Suprapubic skin (tissue), 4 donors: ENCODE data around the gene LRRC75B. TPM values are rescaled to one million over a fixed set of nuclear protein-coding genes. Genes with fewer than 3 reads are reported as not detected.

Experiments used
- DNase-seq, 2 donors: peaks; one replicate each; pipeline ENCODE4 v3.0.0-alpha.2; 2019; ENCODE audit warnings: low spot score in 2 of 2
- H3K27ac ChIP-seq: fragments of 200-600 bp; sonication (generic); one replicate; pipeline ENCODE4 v1.5.1; 2019
- H3K27me3 ChIP-seq: fragments of 200-600 bp; sonication (generic); one replicate; pipeline ENCODE4 v1.5.1; 2019
- H3K36me3 ChIP-seq: fragments of 200-600 bp; sonication (generic); one replicate; pipeline ENCODE4 v1.5.1; 2019
- H3K4me1 ChIP-seq: fragments of 200-600 bp; sonication (generic); one replicate; pipeline ENCODE4 v1.5.1; 2019
- H3K4me3 ChIP-seq: fragments of 200-600 bp; sonication (generic); one replicate; pipeline ENCODE4 v1.5.1; 2019; ENCODE audit warnings: mild to moderate bottlenecking
- H3K9me3 ChIP-seq: fragments of 200-600 bp; sonication (generic); one replicate; pipeline ENCODE4 v1.5.1; 2019
- EP300 ChIP-seq: sonication (generic); formaldehyde crosslinking; IDR thresholded peaks from one replicate; pipeline ENCODE4 v1.6.1; 2017; ENCODE audit warnings: antibody characterized with exemption
- POLR2A ChIP-seq, 2 donors: fragments of 450-650 bp; IDR thresholded peaks; one replicate each; pipeline ENCODE4 v1.6.1; 2017; ENCODE audit warnings: antibody characterized with exemption in 2 of 2, mild to moderate bottlenecking in 2 of 2, moderate library complexity in 2 of 2
- POLR2AphosphoS5 ChIP-seq, 3 donors: sonication (generic); formaldehyde crosslinking; IDR thresholded peaks; one replicate each; pipeline ENCODE4 v1.6.1; 2017; ENCODE audit warnings: antibody characterized with exemption in 3 of 3
- WGBS: methylation state at CpG from one replicate; pipeline ENCODE4 v1.1.5; 2018; 5-methylcytosine and 5-hydroxymethylcytosine counted together
- total RNA-seq, 4 donors: library from RNA; depleted of rRNA; stranded (reverse); fragments of >200 nt; gene quantifications; one replicate each; pipeline ENCODE4 v1.1.0, GENCODE V29; 2016
- TF ChIP-seq, protein P1 (sequence below), 2 donors: fragments of 200-600 bp in 1 of 2; fragments of 450-650 bp in 1 of 2; sonication (generic) in 1 of 2; IDR thresholded peaks; one replicate each; pipeline ENCODE4 v1.5.1; 2016 to 2019; ENCODE audit warnings: antibody characterized with exemption in 2 of 2, mild to moderate bottlenecking in 1 of 2, moderate library complexity in 1 of 2

Gene LRRC75B
- total RNA-seq, 4 donors from 2014 or later, result 10.9 to 24.4 (median 14.0) TPM

- H3K9me3 ChIP-seq, result no peaks in the 10 kb centered on the region
- DNase-seq, result no peak
- 73% methylated on average over 4 of the region's 6 CpGs for WGBS
- H3K4me3 ChIP-seq, result no peak overlapping the region
- no peaks in the 10 kb centered on the region for H3K27me3 ChIP-seq
- H3K36me3 ChIP-seq, result peaks cover 67% of the 10 kb centered on the region
- H3K27ac ChIP-seq, result no peak overlapping the region
- peaks cover 23% of the 10 kb centered on the region for H3K4me1 ChIP-seq
- TF ChIP-seq, protein P1, sequence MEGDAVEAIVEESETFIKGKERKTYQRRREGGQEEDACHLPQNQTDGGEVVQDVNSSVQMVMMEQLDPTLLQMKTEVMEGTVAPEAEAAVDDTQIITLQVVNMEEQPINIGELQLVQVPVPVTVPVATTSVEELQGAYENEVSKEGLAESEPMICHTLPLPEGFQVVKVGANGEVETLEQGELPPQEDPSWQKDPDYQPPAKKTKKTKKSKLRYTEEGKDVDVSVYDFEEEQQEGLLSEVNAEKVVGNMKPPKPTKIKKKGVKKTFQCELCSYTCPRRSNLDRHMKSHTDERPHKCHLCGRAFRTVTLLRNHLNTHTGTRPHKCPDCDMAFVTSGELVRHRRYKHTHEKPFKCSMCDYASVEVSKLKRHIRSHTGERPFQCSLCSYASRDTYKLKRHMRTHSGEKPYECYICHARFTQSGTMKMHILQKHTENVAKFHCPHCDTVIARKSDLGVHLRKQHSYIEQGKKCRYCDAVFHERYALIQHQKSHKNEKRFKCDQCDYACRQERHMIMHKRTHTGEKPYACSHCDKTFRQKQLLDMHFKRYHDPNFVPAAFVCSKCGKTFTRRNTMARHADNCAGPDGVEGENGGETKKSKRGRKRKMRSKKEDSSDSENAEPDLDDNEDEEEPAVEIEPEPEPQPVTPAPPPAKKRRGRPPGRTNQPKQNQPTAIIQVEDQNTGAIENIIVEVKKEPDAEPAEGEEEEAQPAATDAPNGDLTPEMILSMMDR (IDR thresholded peaks at IDR 0.05), result no peak
- TF ChIP-seq POLR2AphosphoS5 (IDR thresholded peaks at IDR 0.05), result no peak
- no peak for TF ChIP-seq EP300
- TF ChIP-seq POLR2A (IDR thresholded peaks at IDR 0.05), result no peak
These were observed 51.0 kb downstream of the LRRC75B start for GRCh38 chr22:24541681-24542515.

- no peaks in the 10 kb centered on the region for H3K9me3 ChIP-seq
- DNase-seq, result no peak
- WGBS, result 80% methylated on average over 2 of the region's 2 CpGs
- no peak overlapping the region for H3K4me3 ChIP-seq
- no peaks in the 10 kb centered on the region for H3K27me3 ChIP-seq
- peaks cover 23% of the 10 kb centered on the region for H3K4me1 ChIP-seq
- no peak for TF ChIP-seq POLR2AphosphoS5 (IDR thresholded peaks at IDR 0.05)
- TF ChIP-seq POLR2A (IDR thresholded peaks at IDR 0.05), result no peak
- TF ChIP-seq, protein P1 (IDR thresholded peaks at IDR 0.05), result no peak
- TF ChIP-seq EP300, result no peak
- peaks cover 60% of the 10 kb centered on the region for H3K36me3 ChIP-seq
- H3K27ac ChIP-seq, result no peak overlapping the region
These were observed 52.4 kb downstream of the LRRC75B start for GRCh38 chr22:24540470-24540869.

DNA sequence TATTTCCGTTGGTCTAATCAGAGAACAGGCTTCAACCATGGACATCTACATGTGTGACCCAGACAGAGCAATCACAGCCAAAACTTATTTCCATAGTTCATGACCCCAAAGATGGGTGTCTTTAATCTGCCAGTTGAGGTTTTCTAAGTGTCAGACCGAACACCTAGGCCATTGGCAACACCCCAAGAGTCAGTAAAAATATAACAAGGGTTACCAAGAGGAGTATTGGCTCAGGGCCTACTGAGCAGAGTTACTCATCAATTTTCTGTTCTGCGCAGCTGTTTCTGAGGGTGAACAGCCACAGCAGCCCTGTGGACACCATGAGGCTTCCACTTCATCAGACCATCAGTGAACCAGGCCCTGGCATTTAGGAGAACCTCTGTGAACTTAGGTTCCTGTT is 56.8 kb downstream of the LRRC75B start:
- DNase-seq, result no peak
- Histone ChIP-seq H3K36me3 (peaks cover 18% of the 10 kb centered on the region), H3K27me3 (no peaks in the 10 kb centered on the region), H3K27ac (no peak overlapping the region), H3K4me1 (no peaks in the 10 kb centered on the region), H3K4me3 (no peak overlapping the region), H3K9me3 (no peaks in the 10 kb centered on the region)
- WGBS, result 87% methylated on average over 3 of the region's 3 CpGs
- no peak for TF ChIP-seq POLR2AphosphoS5 (IDR thresholded peaks at IDR 0.05)
- no peak for TF ChIP-seq EP300
- TF ChIP-seq, protein P1 (IDR thresholded peaks at IDR 0.05), result no peak
- no peak for TF ChIP-seq POLR2A (IDR thresholded peaks at IDR 0.05)

Other genes starting within 250 kb of the LRRC75B start
- 1 to 10 TPM; 2.2 to 5.1 (median 3.4) TPM for gene ADORA2A, start 165.5 kb downstream of the LRRC75B start, total RNA-seq
- 1 to 10 TPM in 2 of 4 donors, under 1 TPM in 2; 0.51 to 2.4 (median 1.6) TPM for gene UPB1, start 97.7 kb downstream of the LRRC75B start, total RNA-seq
- gene GUCD1, start 37.9 kb downstream of the LRRC75B start, total RNA-seq, result 10 to 100 TPM; 75.2 to 97.5 (median 93.0) TPM
- gene SNRPD3, start 37.1 kb downstream of the LRRC75B start, total RNA-seq, result 100 to 1,000 TPM; 168 to 208 (median 186) TPM
- 1 to 10 TPM; 1.7 to 9.1 (median 5.6) TPM for gene GGT1, start 10.1 kb upstream of the LRRC75B start, total RNA-seq
- not detected for gene PIWIL3, start 181.6 kb upstream of the LRRC75B start, total RNA-seq
- 1 to 10 TPM; 1.7 to 6.3 (median 3.7) TPM for gene SGSM1, start 213.1 kb upstream of the LRRC75B start, total RNA-seq